Renal pelvis (tissue), 4 donors: ENCODE data around the gene CUEDC1. TPM values are rescaled to one million over a fixed set of nuclear protein-coding genes. Genes with fewer than 3 reads are reported as not detected.
"Not testable (repeated sequence)": the region's sequence is repeated elsewhere in the genome, so short reads cannot be mapped to it uniquely, and the experiment has no call there.

Source experiments
- DNase-seq: peaks from one replicate; pipeline ENCODE4 v3.0.0-alpha.2; 2013
- polyA plus RNA-seq, 3 donors: library from polyadenylated mRNA; unstranded; fragments of 120-200 nt; gene quantifications; one replicate each; pipeline ENCODE4 v1.2.1, GENCODE V29; 2013; ENCODE audit not compliant: insufficient read length in 3 of 3

Gene CUEDC1
- polyA plus RNA-seq, 3 donors, result 45.1 to 51.0 (median 46.2) TPM

DNA sequence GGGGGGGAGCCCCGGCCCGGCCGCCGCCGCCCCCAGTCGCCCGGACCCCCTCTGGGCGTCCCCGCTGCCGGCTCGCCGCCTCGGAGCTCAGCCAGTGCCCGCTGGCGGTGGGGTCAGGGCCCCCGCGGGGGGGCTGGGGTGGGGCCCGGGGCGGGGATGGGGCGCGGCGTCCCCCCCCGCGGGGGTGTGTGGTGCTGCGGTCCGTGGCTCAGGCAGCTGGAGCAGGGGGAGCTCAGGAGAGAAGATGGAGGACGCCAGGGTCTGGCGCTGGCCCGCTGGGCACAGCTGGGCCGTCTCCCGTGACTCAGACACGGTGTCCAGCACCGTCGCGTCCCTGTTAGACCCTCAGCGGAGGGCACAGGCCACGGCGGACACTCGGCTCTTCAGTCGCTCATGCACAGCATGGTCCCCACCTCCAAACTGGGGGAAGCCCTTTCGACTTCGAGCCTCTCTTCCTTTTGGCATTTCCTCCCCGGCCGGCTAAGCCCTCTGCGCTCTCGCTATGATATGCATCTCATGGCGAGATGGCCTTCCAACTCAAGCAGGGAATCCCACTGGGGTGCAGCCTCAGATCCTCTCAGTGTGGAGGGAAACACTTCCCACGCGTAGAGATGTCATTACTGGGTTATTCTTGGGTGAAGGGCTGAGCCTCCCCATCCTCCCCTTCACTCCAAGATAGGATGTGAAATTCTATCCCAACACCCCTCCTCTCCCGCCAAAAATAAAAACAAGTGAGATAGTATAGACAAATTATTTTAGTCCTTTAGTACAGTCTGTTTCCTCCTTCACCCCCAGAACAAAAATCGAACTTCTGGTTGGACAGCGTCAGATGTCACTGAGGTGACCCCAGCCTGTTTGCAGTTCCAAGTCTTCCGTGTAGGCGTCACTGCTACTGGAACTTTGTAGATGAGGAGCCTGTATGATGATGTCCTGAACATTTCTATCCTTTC, 33.4 kb upstream of the CUEDC1 start:
- peak; percentile 63 for DNase-seq

DNA sequence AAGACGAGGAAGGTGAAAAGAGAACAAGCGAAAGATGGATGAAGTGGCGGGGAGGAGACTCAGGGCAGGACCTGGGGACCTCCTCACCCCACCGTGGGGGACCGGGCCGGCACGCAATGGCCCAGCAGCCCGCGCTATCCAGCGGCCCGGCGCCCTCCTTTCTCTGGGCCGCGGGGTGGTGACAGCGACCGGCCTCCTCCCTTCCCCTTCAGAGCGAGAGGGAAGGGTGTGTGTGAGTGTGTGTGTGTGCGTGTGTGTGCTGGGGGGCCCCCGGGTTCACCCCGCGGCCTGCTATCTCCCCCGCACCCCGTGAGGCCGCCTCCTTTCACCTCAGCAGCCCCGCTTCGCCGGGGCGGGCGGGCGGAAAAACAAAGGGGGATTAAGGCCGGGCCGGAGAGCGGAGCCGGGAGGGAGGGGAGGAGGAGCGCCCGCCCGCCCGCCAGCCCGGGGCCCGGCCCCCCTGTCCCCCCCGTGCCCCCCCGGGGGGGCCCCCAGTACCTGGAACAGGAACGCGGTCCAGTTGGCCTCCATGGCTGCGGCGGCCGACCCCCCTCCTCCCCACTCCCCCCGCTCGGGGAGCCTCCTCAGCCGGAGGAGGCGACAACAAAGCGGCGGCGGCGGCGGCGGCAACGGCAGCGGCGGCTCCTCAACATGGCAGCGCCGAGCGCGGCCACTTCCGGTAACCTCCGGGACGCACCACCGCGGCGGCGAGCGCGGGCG, 32.5 kb upstream of the CUEDC1 start, which contains the start of gene VEZF1:
TSS of gene VEZF1 (minus strand) at position 674 of the 720 bp plus-strand sequence. CDS start at position 531, 143 bp downstream.
- peak; percentile 80 for DNase-seq

DNA sequence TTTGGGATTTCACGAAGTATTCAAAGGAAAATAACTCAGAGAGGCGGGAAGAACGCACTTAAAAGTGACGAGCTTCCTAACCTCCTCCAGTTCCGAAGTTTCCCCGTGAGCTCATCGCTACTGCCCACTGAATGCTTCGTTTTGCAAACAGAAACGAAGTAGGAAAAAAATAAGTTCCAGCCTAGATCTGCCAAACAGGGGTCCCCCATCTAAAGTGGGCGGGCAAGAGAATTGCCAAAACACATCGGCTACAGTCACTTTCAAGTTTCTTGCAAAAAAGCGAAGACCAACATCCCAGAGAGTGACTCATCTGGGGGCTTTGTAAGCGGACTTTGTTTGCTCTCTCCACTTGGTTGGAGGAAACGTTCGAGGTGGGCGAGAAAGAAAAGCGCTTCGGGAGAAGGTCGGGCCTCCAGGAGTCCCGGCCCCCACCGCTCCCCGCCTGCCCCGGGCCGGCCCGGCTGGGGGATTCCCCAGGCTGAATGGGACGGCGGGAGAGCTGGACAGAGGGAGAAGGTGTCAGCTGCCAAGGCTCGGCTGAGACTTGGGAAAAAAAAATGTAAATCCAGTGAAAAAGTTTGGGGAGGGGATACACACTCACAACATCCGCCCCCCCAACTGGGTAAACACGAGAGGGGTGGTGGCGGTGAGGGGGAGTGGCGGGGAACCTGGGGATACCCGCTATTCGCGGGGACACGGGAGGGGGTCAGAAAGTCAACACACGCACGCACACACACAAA, 31.8 kb upstream of the CUEDC1 start:
- peak; percentile 75 for DNase-seq

DNA sequence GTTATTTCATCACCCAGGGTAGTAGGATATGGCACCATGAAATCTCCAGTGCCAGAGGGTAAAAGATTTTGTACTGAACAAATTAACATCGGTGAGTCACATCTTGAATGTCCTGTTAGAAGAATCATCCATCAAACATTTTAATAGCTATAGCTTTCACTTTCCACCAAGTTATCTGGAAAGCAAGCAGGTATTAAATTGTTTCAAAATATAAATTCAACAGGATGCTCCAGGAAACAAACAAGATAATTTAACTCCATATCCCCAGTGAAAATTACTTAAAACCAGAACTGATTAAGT, 30.4 kb upstream of the CUEDC1 start:
- DNase-seq, result no peak

DNA sequence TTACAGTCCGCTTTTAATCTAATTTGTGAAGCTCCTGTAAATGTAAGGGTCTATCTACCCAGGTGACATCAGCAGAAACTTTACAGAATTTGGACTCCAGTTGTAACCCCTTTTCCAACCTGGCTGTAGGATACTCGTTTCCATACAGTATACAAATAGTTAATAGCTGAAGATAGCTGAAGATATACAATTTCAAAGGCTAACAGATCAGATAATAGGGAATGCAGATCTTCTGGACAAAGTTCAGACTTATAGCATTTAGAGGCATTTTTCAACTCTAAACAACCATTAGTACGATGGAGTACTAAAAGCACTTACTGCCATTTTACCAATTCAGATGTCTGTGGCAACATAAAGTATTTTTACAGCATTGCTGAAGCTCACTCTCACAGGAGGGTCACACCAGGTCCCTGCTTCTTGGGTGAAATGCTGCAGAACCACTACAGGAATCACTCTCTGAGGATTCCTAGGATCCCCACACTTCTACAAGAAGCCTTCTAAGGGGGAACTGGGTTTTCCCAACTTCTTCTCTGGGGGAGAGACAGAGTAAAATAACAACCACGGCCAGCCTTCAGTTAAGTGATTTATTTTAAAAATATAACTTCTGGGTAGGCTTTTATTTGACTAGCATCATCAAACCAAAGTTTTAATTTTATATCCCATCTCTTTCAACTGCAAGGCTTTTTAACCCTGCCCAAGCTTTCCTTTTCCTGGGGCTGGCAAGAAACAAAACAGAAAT, 29.9 kb upstream of the CUEDC1 start:
- DNase-seq, result no peak

DNA sequence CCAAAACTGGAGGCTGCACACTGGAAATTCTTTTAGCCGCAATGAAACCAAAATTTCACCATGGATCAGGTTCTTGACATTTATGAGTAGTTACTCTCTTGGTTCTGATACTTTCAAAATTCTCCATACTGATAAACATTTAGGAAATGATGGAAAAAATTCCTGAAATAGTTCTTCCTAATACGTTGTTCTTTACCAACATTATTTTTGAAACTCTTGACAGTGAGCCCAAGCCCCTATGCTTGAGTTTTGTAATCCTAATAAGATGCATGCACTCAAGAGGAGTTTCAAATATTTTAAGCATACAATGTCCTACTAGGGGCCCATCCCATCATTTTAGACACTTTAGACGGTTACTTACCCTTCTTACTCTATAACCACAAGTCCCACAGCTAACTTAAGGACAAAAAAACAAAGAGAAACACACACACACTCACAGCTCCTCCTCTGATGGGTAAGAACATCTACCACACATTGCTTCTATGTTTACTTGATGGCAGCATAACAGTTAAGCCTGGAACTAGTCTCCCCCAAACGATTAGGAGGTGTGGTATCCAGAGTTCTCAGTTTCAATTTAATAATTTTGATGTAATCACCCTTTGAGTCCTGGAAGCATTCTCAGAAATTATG, 29.2 kb upstream of the CUEDC1 start:
- no peak for DNase-seq

DNA sequence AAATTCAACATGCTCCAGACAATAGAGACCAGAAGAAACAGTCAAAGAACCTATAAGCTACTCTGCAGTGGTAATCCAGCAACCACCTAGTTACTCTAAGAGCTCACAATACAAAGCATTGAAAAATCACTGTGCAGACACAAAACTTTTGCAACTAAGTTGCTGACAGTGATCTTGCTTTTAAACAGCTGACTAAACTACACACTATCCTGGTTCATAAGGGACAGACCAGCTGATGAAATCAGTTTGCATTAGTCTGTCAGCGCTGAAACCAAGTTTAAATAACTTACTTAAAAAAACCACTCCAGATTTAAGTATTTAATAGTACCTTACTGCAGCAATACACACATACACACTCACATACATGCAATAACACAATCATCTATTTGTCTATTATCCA, 28.2 kb upstream of the CUEDC1 start:
- no peak for DNase-seq

DNA sequence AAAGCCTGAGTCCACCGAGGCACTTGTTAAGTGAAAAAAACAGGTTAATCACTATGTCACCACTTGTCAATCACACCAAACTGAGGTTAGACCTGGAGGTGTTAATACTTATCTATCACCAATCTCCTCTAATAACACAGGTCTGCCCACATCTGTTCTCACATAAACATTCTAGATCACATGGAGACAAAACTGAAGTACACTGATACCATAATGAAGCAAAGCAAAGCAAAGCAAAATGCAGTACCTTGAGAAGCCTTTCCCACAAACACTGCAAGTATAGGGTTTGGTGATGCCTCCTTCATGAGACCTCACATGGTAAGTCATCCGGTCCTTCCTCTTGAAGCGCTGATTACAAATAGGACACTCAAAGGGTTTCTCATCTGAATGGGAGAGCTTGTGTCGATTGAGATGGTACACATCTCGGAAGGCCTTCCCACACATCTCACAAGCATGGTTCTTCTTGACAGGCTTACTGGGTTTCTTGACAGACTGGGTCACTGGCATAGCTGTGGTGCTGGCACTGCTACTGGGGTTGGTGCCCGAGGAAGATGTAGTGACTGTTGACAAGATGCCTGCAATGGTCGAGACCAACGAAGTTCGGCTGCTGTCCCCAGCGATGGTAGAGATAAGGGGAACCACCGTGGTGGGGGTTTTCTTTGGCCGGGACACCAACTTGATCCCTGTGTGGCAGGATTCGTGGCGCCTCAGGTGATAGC, 27.4 kb upstream of the CUEDC1 start:
- no peak for DNase-seq

DNA sequence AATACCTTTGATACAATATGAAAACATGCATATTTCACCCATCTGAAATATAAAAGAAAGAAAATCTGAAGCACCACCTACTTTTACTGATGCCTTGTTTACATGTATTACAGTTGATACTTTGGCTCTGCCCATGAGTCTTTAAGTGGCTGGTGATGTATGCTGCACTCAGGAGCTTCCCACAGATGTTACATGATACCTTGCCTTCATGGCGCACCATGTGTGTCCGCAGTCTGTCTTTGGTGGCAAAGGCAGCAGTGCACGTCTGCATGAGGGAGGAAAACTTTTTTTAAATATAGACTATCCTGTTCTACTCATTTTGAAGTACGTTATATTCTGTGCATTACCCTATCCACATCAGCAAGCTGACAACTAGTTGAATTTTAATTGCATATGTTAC, 25.3 kb upstream of the CUEDC1 start:
- DNase-seq, result no peak

DNA sequence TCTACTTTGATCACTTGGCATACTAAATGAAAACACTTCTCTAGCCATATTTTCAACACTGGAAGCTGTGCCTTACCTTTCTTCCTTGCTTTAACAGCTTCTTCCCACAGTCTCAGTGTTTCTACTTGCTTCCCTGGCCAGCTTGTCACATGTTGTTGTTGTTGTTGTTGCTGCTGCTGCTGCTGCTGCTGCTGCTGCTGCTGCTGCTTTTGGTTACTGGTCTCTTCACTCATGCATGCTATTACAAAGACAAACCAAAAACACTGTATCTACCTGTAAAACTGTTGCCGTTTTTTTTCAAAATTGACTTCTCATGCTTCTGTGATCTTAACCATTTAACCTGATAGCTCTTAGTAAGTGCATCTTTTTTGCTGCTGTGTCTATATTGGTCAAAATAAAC, 23.9 kb upstream of the CUEDC1 start:
- DNase-seq, result no peak

DNA sequence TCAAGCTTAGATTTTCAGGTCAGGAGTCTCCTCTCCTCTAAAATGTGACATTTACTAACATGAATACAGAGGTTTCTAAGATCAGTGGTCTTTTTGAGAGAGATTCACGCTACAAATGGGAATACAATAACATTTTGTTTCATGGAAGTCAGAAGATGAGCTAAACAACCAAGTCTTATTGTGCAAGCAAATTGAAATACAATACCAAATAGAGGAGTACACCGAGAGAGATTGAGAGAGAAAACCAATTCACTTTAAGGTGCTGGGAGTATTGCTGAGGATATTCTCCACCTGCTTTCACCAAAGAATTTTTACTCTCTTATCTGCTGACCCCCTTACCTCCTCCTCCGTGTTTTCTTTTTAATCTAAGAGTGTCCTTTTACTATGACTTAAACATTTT, 21.4 kb upstream of the CUEDC1 start:
- no peak for DNase-seq

DNA sequence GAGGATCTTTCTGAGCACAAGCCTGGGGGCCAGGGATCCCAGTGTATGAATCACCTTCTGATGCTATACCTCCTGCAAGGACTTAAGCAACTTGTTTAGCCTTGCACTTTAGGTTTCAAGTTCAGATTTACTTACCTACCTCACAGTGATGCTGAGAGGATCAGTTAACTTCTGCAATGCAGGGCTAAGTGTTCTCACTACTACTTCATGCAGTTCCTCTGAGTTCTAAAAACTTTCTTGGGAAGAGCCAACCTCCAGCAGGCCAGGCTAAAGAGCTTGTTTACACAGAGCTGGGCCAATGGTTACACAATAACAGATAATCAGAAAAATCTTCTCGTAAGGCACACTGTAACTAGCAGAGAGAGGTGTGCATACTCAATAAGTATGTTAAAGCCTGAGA, 19.8 kb upstream of the CUEDC1 start:
- no peak for DNase-seq

DNA sequence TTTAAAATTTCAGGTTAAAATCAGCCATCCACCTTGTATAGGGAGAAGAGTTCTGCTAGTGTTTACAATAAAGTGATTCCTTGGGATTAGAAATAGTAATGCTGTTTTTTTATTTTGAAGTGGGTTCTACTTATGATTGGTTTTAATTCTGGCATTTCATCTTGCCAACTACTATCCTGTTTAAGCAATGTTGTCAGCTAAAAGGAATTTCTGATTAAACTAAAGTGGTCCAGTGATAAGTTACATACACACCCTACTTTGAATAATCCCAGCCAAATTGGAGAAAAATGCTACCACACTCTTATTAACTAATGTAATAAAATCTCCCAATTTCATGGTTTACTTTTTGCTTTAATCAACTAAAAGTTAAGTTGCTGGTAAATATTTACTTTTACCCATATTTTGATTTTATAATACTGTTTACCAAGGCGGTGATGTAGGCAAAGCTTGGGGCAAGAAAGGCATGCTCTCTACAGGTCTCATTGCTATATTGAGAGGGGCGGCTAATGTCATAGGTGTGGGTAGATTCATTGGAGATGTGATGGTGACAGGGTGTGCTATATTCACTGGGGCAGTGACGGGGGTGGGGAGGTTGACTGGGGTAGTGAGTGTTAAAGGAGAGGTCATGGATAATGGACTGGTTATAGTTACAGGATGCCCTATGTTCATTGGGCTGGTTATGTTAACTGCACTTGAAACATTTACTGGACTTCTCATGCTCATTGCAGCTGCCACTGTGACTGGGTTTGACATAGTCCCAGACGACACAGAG, 19.0 kb upstream of the CUEDC1 start:
- DNase-seq, result not testable (repeated sequence)

DNA sequence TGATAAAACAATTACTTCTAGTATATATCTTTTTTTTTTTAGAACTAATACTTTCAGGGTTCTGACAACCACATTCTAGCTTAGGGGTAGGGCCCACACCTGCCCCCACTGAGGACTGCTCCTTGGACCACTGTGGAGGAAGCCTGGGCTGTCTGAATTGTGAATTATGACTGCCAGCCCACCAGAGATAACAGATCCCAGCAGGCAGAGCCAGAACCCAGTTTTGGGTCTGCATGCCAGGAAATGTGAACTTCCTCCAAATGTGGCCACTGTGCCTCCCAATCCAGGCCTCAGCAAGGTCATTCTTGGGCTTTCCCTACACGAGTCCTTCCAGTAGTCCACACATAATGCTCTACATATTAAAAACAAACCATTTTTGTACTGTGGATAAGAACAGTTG, 16.9 kb upstream of the CUEDC1 start:
- DNase-seq, result no peak

DNA sequence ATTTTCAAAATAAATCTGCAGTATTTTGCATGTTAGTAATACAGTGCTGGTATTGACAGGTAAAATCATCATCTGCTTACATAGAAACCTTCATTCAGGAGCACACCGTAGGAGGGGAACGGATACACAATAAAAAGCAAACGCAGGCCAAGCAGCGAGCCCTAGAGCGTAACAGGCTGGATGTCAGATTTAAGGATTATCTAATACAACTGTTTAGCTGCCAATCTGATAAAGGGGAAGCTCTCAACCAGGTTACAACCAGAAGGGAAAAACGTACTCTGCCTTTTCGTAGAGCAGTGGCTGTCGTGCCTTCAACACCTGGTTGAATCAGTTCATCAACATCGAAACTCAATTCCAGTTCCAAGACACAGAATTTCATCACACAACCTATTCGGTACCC, 16.4 kb upstream of the CUEDC1 start:
- no peak for DNase-seq

DNA sequence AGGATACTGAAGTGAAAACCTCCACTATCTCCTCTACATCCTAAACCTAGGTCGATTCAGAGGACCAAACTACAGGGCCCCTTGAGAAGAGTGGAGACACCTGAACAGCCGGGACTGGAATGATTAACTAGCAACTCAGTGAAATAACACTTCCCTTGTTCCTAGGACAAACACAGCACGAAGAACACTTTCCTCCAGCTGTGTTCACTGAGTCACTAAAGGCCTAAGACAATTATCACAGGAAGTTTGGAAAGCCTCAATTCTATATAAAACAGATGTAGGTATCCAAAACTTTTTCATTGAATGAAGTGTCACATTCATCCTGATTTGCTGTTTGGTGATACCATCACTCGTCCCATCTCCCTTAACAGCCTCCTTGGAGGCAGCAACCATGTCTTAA, 15.5 kb upstream of the CUEDC1 start:
- no peak for DNase-seq

DNA sequence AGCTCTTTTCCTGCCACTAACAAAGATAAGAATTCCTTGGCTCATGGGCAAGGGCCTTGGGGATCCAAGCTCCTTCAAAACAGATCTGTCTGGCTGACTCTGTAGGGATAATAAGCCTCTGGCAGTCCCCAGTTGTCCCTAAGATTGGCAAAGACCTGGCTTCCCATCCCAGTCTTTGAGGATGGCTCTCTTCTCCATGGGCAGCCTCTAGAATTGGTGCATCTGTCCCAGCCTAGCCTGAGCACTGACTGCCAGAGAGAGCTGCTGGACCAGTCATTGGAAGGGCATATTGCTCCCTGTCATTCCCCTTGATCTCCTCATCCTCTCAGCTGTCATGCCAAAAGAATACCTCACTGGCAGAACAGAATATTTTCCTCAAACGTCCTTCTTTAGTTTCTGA, 13.2 kb upstream of the CUEDC1 start:
- no peak for DNase-seq

DNA sequence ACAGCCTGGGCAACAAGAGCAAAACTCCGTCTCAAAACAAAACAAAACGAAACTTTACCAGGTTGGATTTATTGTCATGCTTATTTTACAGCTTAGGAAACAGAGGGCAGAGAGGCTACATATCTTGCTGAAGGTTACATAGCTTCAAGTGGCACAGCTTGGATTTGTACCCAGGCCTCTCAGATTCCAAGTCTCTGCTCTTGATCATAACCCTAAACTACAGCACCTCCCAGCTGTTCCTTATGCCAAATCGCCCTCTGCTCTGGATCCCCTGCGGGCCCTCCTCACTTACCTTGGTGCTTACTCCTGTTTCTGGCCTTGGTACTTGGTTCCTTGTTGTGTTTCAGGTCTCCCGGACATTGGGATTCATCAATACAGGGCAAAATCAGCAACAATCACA, 11.7 kb upstream of the CUEDC1 start:
- no peak for DNase-seq

DNA sequence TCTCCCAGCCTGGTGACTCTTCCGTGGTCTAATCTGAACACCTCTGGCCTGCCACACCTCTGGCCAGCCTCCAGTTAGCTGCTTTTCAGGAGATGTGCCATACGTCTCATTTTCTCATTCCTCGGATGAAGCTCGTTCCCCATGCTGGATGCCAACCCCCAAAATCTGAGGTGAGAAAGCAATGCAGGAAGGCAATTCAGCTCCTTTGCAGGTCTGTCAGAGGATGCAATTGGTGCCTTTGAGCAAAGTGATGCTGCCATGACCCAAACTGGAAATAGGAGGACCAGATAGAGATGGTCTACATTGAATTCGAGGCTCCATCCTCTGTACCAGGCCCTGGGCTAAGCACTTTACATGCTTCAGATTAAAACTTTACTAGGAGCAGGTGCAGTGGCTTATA, 11.0 kb upstream of the CUEDC1 start:
- no peak for DNase-seq
